RPMI8226 (cell line): ENCODE data around the gene PRMT7.

Experiments used
- DNase-seq: peaks from one replicate; pipeline ENCODE4 v3.0.0-alpha.2; 2015

Gene PRMT7

DNA sequence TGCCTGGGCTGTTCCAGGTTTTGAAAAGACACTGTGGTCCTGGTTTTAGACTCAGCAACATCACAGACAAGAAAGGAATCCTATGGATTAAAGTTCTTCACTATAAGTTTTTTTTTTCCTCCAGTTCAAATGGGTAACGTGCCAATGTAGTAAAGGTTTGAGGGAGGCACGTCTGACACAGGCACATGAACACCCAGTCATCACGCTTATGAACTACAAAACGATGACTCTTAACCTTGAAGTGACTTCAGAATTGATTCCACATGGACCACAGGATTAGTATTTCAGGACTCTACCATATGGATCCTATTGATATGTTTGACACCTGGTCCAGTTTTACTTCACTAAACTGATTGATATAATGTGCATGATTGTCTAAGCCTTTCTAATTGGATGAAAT is 2.3 kb downstream of the PRMT7 start:
- no peak for DNase-seq

DNA sequence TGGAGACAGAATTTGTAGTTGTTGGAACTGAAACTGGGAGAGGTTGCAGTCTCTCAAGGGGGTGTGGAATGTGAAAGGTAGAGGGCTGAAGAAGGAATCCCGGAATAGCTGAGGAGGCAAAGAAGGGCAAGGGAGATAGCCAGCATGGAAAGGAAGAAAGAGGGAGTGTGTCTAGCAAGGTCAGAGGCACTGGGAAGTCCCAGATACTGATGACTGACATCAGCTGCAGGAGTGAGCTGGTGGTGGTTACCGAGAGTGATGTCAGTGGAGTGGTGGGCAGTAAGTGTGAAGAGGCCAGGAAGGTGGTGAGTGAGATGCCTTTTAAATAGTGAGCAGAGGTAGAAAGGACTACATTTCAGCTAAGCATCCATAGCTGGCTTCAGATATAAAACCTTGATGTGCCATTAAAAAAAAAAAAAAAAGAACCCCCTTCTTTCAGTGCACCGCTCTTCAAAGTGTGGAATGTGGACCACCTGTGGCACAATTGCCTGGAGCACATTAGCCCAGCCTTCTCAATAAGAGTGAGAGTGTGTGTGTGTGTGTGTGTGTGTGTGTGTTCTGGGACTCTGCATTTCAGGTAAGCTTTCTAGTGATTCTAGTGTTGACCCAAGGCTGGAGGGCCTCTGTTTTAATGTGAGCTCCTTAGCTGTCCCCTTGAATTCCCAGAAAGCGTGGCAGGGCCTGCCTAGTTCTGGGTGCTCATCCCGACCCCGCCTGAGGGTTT is 8.5 kb downstream of the PRMT7 start:
- no peak for DNase-seq

DNA sequence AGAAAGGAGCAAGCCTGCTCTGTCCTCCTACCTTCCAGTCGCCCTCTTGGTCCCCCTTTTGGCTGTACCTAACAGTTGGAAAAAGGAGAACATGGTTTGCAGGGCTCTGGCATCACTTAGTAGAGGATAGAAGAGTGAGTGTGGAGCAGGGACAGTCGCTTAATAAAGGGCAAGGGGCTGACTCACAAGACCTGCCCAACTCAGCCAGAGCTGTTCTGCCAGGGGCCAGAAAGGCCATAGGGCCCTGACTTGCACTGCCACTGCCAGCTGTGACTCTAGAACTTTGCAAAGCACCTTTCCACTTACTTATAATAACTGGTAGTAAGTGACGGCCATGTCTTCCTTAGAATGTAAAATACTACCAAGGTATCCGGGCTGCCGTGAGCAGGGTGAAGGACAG is 13.5 kb downstream of the PRMT7 start:
- no peak for DNase-seq

DNA sequence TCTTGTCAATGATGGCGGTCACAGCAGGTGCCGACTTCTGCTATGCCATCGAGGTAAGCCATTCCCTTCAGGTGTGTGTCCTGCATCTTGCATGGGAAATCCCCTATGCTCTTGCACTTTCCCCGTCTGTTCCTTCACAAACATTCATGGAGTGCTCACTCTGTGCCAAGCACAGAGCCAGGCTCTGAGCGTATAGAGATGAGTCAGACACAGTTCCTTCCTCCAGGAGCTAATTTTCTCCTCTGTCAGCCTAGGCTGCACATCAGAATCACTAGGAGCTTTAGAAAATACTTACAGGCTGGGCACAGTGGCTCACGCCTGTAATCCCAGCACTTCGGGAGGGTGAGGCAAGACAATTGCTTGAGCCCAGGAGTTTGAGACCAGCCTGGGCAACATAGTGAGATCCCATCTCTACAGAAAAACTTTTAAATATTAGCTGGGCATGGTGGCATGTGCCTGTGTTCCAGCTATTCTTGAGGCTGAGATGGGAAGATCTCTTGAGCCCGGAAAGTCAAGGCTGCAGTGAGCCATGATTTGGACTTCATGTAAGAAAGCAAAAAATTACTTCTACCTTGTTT is 14.1 kb downstream of the PRMT7 start:
- DNase-seq = no peak

DNA sequence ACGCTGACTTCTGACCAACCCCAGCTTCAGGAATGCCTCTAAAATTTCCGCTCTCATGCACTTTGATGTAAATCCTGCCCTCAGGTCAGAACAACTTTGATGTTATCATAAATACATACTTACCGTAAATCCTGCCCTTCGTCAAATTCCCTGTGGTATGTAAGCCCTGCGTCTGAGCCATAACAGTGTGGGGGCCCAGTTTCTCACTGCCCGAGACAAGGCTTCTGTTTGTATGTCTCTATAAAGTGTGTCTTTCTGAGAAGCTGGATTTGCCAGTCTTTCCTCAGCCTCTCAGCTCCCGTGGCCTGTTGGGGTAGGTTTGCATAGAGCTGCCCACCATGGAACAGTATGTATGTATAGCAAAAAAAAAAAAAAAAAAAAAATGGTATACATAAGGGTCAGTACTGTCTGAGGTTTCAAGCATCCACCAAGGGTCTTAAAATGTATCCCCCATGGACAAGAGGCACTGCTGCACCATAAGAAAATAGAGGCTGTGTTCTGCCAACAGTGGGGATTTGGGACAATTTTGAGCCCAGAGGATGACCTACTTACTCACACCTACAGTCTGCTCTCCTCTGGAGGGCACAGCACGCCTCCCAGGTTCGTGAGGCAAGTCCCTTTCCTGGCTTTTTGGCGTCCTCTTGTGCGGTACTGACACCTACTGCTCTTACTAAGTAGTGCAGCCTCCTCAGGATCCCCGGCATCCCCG is 17.5 kb downstream of the PRMT7 start:
- peak; percentile 88 for DNase-seq

DNA sequence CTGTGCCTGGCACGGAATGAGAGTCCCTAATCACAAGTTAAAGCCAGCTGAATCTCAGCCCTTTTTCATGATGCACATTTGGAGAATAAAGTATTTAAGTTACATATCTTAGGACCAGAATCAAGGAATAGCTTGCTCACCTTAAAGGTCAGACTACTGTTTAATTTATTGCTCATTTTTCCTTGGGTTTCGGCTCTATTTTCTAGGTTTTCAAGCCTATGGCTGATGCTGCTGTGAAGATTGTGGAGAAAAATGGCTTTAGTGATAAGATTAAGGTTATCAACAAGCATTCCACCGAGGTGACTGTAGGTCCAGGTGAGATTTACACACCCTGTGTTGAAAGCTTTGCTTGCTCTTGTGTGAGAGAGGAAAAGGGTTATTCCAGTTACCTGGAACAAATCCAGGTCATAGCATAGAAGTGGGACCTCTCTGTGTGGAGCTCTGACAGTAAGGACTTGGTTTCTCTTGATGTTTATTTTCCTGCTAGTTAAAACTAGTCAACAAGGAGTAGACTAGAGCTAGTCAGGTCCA is 18.1 kb downstream of the PRMT7 start:
- no peak for DNase-seq

DNA sequence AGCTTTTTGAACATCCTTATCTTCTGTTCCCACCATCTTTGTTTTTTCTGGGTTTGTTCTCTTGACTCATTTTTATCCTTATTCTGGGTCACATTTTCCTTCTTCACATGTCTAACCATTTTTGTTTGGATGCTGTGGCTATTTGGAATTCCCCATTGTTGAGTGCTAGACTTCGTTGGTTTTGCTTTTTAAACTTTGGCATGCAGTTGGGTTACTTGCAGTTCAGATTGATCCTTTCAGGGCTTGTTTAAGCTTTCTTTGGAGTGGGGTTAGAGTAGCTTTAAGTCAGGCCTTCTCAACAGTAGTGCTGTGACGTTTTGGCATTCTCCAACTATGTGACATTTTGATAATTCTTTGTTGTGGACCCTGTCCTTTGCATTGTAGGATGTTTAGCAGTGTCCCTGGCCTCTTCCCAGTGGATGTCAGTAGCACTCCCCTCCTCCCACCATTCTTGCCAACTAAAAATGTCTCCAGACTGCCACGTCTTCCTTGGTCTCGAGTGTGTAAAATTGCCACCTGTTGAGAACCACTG is 21.1 kb downstream of the PRMT7 start:
- no peak for DNase-seq

DNA sequence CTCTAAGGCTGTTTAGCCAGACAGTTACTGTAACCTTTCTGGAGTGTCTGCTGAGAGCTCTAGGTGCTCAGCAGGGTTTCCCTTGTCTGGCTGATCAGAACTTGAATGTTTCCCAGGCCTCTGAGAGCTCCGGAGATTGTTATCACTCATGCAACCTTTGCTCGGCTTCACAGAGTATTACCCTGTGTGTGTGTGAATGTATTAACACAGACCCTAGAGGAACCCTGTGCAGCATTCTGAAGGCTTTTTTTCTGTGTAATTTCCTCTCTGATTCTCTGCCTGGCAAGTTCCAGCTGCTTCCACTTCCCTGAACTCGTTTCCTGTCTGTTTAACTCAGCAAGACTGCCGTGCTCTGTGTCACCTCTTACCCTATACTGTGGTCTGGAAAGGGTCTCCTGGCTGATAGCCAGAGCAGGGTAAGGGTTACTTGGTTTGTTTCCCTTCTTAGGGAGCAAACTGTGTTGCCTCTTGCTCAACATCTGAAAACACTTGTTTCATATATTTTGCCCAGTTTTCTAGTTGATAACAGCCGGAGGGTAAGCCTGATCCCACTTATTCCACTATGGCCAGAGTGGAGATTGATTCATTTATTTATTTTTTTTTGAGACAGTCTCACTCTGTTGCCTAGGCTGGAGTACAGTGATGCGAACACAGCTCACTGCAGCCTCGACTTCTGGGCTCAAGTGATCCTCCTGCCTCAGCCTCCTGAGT is 21.7 kb downstream of the PRMT7 start:
- DNase-seq = no peak

DNA sequence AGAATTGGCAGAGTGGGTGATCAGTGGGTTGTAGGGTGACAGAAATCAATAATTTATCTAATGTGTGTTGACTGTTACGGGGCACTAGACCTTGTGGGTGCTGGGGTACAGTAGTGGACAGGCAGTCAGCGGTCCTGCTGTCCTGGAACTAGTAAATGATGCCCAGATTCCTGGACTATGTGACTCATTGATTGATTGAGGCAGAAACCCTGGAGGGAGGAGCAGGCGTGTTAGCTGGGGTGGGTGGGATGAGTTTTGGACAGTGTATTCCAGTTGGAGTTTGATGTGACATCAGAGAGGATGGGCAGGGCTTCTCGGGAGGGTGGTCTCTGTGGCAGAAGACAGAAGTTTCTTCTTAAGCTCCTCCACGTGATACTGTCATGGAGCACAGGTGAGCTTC is 24.4 kb downstream of the PRMT7 start:
- DNase-seq = no peak

DNA sequence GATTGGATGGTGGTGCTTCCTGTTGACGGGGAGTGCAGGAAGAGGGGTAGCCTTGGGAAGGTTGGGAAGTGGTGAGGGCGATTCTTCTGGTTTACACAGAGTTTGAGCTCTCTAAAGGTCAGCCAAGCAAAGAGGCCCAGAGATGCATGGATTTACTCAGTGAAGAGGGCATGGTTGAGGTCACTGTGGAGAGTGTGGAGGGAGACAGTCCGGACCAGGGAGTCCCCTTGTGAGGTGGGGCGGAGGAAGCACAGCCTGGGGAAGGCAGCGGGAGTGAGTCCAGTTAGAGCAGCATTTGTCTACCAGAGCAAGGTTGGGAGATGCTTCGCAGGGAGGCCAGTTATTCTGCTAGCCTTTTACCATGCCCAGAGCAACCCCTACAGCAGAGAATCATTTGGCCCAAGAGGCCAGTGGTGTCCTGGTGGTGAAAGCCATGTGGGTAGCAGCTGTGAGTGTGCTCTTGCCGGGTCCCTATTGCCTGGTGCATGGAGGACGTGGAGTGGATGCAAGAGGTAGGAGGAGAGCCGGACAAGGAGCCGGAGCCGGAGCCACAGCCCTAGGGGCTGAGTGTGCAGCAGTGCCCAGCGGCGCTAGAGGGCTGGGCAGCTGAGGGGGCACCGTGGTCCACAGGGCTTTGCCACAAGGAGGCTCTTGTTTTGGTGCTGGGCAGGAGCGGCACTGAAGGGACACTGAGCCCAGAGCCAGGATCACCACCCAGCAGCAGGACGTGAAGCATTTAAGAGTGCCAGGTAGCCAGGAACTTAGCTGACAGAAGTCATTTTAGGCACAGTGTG is 27.7 kb downstream of the PRMT7 start:
- DNase-seq = no peak

DNA sequence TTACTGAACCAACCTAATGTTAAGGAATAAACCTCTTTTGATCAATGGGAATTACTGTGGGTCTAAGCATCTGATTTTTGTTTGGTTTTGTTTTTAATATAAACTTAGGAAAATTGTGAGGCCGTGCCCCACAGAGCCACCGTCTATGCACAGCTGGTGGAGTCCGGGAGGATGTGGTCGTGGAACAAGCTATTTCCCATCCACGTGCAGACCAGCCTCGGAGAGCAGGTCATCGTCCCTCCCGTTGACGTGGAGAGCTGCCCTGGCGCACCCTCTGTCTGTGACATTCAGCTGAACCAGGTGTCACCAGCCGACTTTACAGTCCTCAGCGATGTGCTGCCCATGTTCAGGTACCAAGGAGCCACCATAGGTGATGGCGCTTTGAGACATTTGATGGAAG is 28.4 kb downstream of the PRMT7 start:
- no peak for DNase-seq

DNA sequence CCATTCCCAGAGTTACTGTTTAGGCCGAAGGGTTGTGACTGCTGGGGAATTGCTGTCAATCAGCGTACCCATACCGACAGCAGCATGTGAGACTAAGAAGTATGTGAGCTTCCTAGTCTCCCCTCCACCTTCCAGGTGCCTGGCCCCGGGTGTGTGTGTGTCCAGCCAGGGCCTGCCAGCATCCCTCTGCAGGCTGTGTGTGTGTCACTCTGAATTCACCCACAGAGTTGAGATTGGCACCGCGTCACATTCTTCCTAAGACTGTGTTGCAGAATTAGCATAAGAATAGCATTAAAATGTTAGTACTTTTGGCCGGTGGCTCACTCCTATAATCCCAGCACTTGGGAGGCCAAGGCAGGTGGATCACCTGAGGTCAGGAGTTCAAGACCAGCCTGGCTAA is 31.8 kb downstream of the PRMT7 start:
- DNase-seq = no peak

DNA sequence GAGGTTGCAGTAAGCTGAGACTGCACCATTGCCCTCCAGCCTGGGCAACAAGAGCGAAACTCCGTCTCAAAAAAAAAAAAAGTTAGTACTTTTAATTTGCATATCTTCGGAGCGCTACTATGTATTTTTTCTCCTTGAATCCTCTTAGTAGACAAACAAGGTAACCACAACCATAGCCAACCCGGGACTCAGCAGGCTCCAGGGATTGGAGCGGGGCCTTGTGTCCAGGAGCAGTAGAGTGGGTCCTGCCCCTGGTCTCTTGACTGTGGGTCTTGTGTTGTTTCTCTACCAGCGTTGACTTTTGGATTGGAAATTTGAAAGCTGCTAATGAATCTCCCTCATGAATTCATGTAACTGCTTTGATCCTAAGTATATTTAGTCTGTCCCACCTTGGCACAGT is 32.3 kb downstream of the PRMT7 start:
- no peak for DNase-seq

DNA sequence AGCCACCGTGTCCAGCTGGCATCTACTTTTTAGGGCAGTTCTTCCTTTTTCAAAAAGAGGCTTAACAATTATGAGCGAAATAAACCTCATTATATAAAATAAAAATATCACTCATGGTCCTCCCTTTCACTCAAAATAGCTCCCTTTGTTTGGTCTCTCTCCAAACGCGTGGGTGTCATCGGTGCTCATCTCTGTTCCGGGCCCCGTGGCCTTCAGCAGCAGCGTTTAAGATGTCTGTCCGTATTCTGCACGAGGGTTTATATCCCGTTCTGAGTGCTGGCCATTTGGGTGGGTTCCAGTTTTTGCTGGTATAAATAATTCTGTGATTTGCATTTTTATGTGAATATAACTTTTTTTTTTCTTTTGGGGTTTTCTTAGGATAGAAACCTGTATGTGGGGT is 33.4 kb downstream of the PRMT7 start:
- no peak for DNase-seq

DNA sequence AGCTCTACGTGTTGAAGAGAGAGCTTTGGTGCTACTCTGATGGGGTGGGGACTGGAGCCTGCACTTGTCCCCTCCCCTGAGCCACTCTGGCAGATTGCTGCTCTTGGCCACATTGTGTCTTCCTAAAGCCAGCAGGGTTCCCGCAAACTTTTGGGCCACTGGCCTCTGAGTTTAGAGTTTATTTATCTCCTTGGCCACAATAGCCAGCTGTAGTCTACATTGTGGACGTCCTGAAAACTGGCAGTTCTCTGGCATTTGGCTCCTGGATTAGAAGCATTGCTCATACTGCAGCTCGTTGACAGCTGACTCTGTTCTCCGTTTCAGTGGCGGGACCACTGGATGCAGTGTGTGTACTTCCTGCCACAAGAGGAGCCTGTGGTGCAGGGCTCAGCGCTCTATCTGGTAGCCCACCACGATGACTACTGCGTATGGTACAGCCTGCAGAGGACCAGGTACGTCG is 34.6 kb downstream of the PRMT7 start:
- DNase-seq = no peak

DNA sequence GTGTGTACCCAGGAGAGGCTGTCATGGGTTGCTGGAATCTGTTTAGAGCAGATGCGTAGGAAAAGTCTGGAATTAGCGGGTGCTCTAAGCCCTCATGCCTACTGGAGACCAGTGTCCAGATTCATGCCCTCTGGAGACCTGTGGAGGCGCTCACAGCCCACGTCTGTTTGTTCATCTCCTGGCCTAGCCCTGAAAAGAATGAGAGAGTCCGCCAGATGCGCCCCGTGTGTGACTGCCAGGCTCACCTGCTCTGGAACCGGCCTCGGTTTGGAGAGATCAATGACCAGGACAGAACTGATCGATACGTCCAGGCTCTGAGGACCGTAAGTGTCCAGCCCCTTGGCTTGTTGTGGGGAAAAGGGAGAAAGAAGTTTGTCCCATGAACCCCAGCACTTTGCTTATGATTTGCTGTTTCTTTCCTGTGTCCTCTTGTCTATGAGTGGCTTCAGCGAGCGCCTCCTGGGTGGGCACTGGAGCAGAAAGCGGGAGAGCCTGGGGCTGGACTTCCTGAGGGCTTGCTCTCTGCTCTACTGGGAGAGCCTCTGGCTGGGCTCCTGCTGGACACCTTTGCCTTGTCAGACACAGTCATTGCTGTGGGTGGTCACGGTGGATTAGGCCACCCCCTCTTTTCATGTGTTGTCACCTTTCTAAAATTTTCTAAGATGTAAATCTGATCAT is 35.3 kb downstream of the PRMT7 start:
- no peak for DNase-seq

DNA sequence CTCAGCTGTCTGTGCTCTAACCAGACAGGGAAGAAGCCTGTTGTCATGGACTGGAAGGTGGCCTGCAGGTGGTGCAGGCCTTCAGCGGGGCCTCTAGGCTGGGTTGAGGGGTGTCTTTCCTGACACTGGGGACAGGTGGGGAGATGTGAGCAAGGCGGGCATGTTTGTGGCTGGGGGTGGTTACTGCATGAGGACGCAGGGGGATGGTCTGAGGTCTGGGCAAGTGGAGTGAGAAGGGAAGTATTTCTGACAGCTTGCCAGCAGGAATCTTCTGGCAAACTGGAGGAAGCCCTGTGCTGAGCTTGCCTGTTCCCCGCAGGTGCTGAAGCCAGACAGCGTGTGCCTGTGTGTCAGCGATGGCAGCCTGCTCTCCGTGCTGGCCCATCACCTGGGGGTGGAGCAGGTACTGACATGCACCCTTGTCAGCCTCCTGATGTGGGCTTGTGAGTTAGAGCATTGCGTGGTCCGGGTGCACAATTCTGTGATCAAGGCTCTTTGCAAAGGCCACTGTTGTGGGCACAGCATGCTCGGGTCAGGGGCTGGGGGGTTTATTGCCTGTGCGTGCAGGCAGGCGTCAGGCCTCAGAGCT is 36.2 kb downstream of the PRMT7 start:
- DNase-seq = no peak

DNA sequence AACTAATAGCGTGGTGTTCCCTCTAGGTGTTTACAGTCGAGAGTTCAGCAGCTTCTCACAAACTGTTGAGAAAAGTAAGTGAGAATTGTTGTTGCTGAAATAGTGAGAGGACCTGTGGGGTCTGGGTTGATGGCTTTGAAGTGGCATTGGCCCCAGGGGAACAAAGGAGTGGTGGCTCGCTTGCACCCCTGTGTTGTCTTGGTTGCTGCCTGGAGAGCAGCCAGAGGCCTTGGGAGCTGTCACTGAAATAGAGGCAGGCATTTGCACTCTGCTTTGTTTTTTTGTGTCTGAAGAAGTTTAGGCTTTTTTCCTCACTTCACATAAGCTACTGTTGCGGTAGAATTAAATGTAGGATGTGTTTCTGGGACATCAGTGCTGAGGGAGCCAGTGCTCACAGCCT is 36.8 kb downstream of the PRMT7 start:
- no peak for DNase-seq

DNA sequence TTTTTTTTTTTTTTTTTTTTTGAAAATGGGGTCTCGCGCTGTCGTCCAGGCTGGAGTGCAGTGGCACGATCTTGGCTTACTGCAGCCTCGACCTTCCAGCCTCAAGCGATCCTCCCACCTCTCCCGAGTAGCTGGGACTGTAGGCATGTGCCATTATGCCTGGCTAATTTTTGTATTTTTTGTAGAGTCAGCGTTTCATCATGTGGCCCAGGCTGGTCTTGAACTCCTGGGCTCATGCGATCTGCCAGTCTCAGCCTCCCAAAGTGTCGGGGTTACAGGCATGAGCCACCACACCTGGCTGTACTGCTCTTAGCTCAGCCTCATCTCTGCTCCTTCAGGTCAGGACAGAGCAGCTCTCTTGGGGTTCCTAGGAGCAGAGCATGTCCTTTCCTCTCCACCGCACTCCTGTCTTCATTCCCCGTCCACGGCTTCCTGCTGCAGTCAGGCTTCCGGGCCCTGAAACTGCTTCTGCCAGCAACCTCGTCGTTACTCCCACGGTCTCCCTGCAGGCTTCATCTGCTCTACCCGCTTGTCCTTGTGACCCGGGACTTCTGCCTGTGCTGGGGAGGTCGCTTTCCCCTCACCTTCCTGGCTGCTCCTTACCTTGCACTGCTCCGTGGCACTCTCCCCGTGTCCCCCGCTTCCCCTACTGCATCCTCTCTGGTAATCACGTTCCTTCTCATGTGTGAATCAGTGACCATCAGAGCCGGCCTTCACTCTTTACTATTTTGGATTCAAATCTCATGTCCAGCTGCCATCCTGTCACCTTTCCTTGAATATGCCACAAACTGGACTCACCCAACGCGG is 38.0 kb downstream of the PRMT7 start:
- DNase-seq = no peak

DNA sequence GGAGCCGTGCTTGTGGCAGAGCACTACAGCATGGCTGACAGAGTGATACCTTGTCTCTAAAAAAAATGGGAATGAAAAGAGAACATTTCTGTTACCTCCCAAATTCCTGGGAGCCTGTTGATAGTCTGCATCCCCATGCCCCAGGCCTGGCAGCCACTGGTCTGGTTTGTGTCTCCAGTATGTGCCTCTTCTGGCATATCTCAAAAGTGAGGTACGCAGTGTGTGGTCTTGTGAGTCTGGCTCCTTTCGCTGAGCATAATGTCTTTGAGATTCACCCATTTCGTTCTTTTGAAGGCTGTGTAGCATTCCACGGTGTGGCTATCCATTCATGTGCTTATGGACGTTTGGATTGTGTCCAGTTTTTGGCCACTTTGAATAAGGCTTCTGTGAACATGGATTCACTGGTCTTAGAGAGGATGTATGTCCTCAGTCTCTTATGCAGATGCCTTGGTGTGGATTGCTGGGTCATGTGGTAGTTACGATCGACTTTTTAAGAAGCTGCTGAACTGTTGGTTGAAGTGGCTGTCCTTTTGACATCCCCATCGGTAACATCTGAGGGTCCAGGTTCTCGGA is 39.1 kb downstream of the PRMT7 start:
- DNase-seq = no peak
